Measurements from ENCODE around the gene C12orf56. TPM values are rescaled to one million over a fixed set of nuclear protein-coding genes. Genes with fewer than 3 reads are reported as not detected.

Gene C12orf56, protein sequence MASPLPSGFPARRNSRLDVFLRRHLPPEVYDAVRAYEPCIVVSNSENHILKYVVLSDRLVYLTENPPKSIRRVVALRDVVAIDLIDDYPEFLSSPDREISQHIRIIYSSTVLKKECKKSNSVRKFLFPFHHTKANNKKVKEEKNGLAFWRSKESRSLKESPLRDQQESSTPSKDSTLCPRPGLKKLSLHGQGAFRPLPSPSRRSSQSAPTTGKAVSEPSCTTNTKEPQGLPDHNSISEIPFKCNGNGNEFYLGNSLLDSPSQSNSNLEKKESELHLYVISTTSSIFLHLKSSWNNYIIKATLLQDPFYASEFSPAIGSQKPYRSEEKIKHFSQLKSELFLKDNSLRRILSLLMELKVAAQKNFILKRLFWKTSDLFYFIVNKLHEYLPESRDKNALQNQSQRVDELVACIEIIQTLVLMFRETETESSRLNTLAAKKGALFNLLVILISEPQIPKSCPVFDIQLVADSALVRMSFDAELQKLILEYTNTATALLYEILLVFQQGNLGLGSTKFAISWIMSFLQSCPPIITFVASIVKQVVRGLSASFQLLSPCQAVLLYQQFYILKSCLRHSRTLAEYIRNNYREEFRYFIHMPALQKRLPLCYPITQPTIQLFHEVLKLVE
- total RNA-seq = 0.64 and 0.86 TPM in 2 replicates

- peak; percentile 3 for TF ChIP-seq CTCF (IDR thresholded peaks at IDR 0.05; ENCODE audit: insufficient read depth, low read depth, low read length)
- DNase-seq (ENCODE audit: low read depth) = peak; percentile 13
- H3K4me3 ChIP-seq (ENCODE audit: low read depth, low read length) = peak within 1 kb of the TSS; percentile 53
Measured at GRCh38 chr12:64390275-64390851, at the start of gene C12orf56. C12orf56 (minus strand) TSS chr12:64390758; CDS start chr12:64390565, 193 bp downstream.

DNA sequence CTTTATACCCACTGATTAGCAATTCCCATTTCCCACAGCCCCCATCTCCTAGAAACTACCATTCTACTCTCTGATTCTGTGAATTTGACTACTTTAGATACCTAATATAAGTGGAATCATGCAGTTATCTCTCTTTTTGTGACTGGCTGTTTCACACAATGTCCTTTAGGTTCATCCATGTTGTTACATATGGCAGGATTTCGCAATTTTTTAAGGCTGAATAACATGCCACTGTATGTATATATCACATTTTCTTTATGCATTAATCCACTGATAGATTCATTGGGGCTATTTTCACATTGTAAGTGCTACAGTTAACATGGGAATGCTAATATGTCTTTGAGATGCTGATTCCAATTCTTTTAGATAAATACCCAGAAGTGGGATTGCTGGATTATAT, 49.5 kb upstream of the C12orf56 start:
- TF ChIP-seq CTCF (IDR thresholded peaks at IDR 0.05; ENCODE audit: insufficient read depth, low read depth, low read length) = no peak
- DNase-seq (ENCODE audit: low read depth) = no peak
- H3K4me3 ChIP-seq (ENCODE audit: low read depth, low read length) = no peak overlapping the region

DNA sequence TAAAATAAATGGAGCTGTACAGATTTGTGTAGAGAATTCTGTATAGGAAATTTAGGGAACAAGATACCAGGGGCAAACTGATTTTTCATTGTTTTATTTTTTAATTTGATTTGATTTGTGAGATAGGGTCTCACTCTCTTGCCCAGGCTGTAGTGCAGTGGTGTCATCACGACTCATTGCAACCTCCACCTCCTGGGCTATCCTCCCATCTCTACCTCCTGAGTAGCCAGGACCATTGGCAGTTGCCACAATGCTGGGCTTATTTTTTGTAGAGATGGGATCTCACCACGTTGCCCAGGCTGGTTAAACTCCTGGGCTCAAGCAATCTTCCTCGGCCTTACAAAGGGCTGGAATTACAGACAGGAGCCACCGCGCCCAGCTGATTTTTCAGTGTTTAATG, 43.4 kb upstream of the C12orf56 start:
- DNase-seq (ENCODE audit: low read depth) = no peak
- TF ChIP-seq CTCF (IDR thresholded peaks at IDR 0.05; ENCODE audit: insufficient read depth, low read depth, low read length) = no peak
- H3K4me3 ChIP-seq (ENCODE audit: low read depth, low read length) = no peak overlapping the region

GRCh38 chr12:64431791-64432190, 41.2 kb upstream of the C12orf56 start:
- no peak for TF ChIP-seq CTCF (IDR thresholded peaks at IDR 0.05; ENCODE audit: insufficient read depth, low read depth, low read length)
- no peak overlapping the region for H3K4me3 ChIP-seq (ENCODE audit: low read depth, low read length)
- no peak for DNase-seq (ENCODE audit: low read depth)

DNA sequence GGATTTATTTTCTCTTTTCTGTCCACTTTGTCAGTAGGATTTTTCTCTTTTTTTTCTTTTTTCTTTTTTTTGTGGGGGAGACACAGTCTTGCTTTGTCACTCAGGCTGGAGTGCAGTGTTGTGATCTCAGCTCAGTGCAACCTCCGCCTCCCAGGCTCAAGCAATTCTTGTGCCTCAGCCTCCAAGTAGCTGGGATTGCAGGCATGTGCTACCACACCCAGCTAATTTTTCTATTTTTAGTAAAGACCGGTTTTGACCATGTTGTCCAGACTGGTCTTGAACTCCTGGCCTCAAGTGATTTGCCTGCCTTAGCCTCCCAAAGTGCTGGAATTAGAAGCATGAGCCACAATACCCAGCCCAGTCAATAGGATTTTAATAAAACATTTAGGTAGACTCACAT, 40.3 kb upstream of the C12orf56 start:
- DNase-seq (ENCODE audit: low read depth) = no peak
- no peak overlapping the region for H3K4me3 ChIP-seq (ENCODE audit: low read depth, low read length)
- TF ChIP-seq CTCF (IDR thresholded peaks at IDR 0.05; ENCODE audit: insufficient read depth, low read depth, low read length) = no peak

GRCh38 chr12:64428956-64429355, 38.4 kb upstream of the C12orf56 start:
- no peak for TF ChIP-seq CTCF (IDR thresholded peaks at IDR 0.05; ENCODE audit: insufficient read depth, low read depth, low read length)
- no peak for DNase-seq (ENCODE audit: low read depth)
- H3K4me3 ChIP-seq (ENCODE audit: low read depth, low read length) = no peak overlapping the region
